ENCODE measurements around the gene CAMSAP3. TPM values are rescaled to one million over a fixed set of nuclear protein-coding genes. Genes with fewer than 3 reads are reported as not detected.

The CAMSAP3 gene
- total and polyA plus RNA-seq, 2 donors (not counting 1 experiment from before 2014, with no cell fraction given): 1.0 to 1.3 TPM

- Histone ChIP-seq H3K4me2 (replicated peaks; ENCODE audit: low read depth, low read length, poor library complexity, severe bottlenecking) (no peak overlapping the region), H3K79me2 (ENCODE audit: control insufficient read depth, insufficient read depth, low read length) (no peaks in the 10 kb centered on the region), H2AFZ (ENCODE audit: insufficient read depth, low read depth, low read length, poor library complexity, severe bottlenecking) (no peak overlapping the region), H3K9me3 (ENCODE audit: control extremely low read depth in 1 of 3, control insufficient read depth in 2 of 3, insufficient read depth in 1 of 3, low read length in 2 of 3) (peaks cover 0 to 9% (median 0%) of the 10 kb centered on the region in 3 donors), H3K4me3 (ENCODE audit: control extremely low read depth in 1 of 5, extremely low read depth in 1 of 5, insufficient read depth in 1 of 5, low read depth in 2 of 5, low read length in 4 of 5) (no peak overlapping the region), H3K36me3 (replicated peaks in 1 of 2; ENCODE audit: control extremely low read depth in 1 of 2, control insufficient read depth in 1 of 2, extremely low read depth in 1 of 2, insufficient read depth in 2 of 2, low read length in 1 of 2) (no peaks in the 10 kb centered on the region), H3K27ac (ENCODE audit: low read length in 2 of 2) (no peak overlapping the region), H3K27me3 (replicated peaks in 1 of 4; ENCODE audit: control extremely low read depth in 1 of 4, control insufficient read depth in 3 of 4, insufficient read depth in 4 of 4, low read length in 3 of 4) (peaks cover 0 to 31% (median 0%) of the 10 kb centered on the region in 4 experiments), H4K20me1 (ENCODE audit: control insufficient read depth, insufficient read depth, low read length, poor library complexity, severe bottlenecking) (no peaks in the 10 kb centered on the region), H3K9ac (ENCODE audit: low read length) (no peak overlapping the region), H3K4me1 (ENCODE audit: control insufficient read depth in 2 of 2, insufficient read depth in 2 of 2, low read length in 2 of 2) (no peaks in the 10 kb centered on the region)
- DNase-seq (no peak), ATAC-seq (ENCODE audit: low read depth) (no peak)
- no peak for TF ChIP-seq EZH2 (IDR thresholded peaks at IDR 0.05; ENCODE audit: borderline replicate concordance, insufficient read depth, low read depth, low read length, poor library complexity, severe bottlenecking)
- TF ChIP-seq CTCF (IDR thresholded peaks at IDR 0.05): no peak
- Mint-ChIP-seq H3K4me1 (no peaks in the 10 kb centered on the region), H3K9me3 (ENCODE audit: insufficient read depth) (peaks cover 2% of the 10 kb centered on the region), H3K4me3 (no peak overlapping the region), H3K27me3 (peaks cover 23% of the 10 kb centered on the region), H3K27ac (no peak overlapping the region)
- intact Hi-C loops (cut with micrococcal nuclease): no loop called here
- POLR2A ChIA-PET: no interaction called here
- WGBS (ENCODE audit: insufficient coverage): 69% methylated on average over 5 of the region's 11 CpGs
- CTCF ChIA-PET: no interaction called here
Observed at GRCh38 chr19:7602935-7603497, 7.4 kb downstream of the CAMSAP3 start.

- ChIA-PET POLR2A (no interaction called here), CTCF (no interaction called here)
- Histone ChIP-seq H3K4me1 (ENCODE audit: control insufficient read depth in 2 of 2, insufficient read depth in 2 of 2, low read length in 2 of 2) (no peaks in the 10 kb centered on the region), H3K36me3 (replicated peaks in 1 of 2; ENCODE audit: control extremely low read depth in 1 of 2, control insufficient read depth in 1 of 2, extremely low read depth in 1 of 2, insufficient read depth in 2 of 2, low read length in 1 of 2) (no peaks in the 10 kb centered on the region), H3K27me3 (replicated peaks in 1 of 4; ENCODE audit: control extremely low read depth in 1 of 4, control insufficient read depth in 3 of 4, insufficient read depth in 4 of 4, low read length in 3 of 4) (peaks cover 0 to 24% (median 0%) of the 10 kb centered on the region in 4 experiments), H3K4me2 (replicated peaks; ENCODE audit: low read depth, low read length, poor library complexity, severe bottlenecking) (no peak overlapping the region), H3K79me2 (ENCODE audit: control insufficient read depth, insufficient read depth, low read length) (no peaks in the 10 kb centered on the region), H3K9ac (ENCODE audit: low read length) (no peak overlapping the region), H3K27ac (ENCODE audit: low read length in 2 of 2) (no peak overlapping the region), H3K4me3 (ENCODE audit: control extremely low read depth in 1 of 5, extremely low read depth in 1 of 5, insufficient read depth in 1 of 5, low read depth in 2 of 5, low read length in 4 of 5) (no peak overlapping the region), H3K9me3 (ENCODE audit: control extremely low read depth in 1 of 3, control insufficient read depth in 2 of 3, insufficient read depth in 1 of 3, low read length in 2 of 3) (peaks cover 0 to 9% (median 0%) of the 10 kb centered on the region in 3 donors), H2AFZ (ENCODE audit: insufficient read depth, low read depth, low read length, poor library complexity, severe bottlenecking) (no peak overlapping the region), H4K20me1 (ENCODE audit: control insufficient read depth, insufficient read depth, low read length, poor library complexity, severe bottlenecking) (no peaks in the 10 kb centered on the region)
- Mint-ChIP-seq H3K27me3 (peaks cover 15% of the 10 kb centered on the region), H3K9me3 (ENCODE audit: insufficient read depth) (no peaks in the 10 kb centered on the region), H3K27ac (no peak overlapping the region), H3K4me3 (no peak overlapping the region), H3K4me1 (no peaks in the 10 kb centered on the region)
- no peak for ATAC-seq (ENCODE audit: low read depth)
- DNase-seq: no peak
- 97% methylated on average over 9 of the region's 9 CpGs for WGBS (ENCODE audit: insufficient coverage)
- no peak for TF ChIP-seq CTCF (IDR thresholded peaks at IDR 0.05)
- no peak for TF ChIP-seq EZH2 (IDR thresholded peaks at IDR 0.05; ENCODE audit: borderline replicate concordance, insufficient read depth, low read depth, low read length, poor library complexity, severe bottlenecking)
- intact Hi-C loops (cut with micrococcal nuclease): no loop called here
Observed at GRCh38 chr19:7603919-7604318, 8.3 kb downstream of the CAMSAP3 start.

Data from B cell (primary cell).